A549 (cell line): ENCODE measurements around the gene C6. TPM values are rescaled to one million over a fixed set of nuclear protein-coding genes. Genes with fewer than 3 reads are reported as not detected.

Experiments
- ATAC-seq, 2 experiments: fragments of 200-7000 bp in 1 of 2; fragments of >200 bp in 1 of 2; cut with Nextera tagmentation in 1 of 2; cut with Tn5 transposase in 1 of 2; 3 replicates each; pipeline versions ENCODE4 v1.8.0 to v1.9.1; 2018 to 2020; ENCODE audit warnings: mild to moderate bottlenecking in 1 of 2, moderate library complexity in 1 of 2
- CTCF ChIA-PET: fragments of 300-600 bp; sonication (Branson Sonifier 250); formaldehyde crosslinking; extraction: SDS; loops from one replicate; lab custom pipeline; 2021; ENCODE audit warnings: antibody characterized with exemption, inconsistent platforms; lab: Yijun Ruan, JAX
- POLR2A ChIA-PET: fragments of 350-600 bp; formaldehyde crosslinking; extraction: SDS; loops from one replicate; lab custom pipeline; 2021; ENCODE audit warnings: antibody characterized with exemption, inconsistent platforms; lab: Yijun Ruan, JAX
- DNase-seq, 2 experiments: peaks; one replicate each; pipeline versions ENCODE4 v3.0.0 to v3.0.0-alpha.2; 2011 to 2016; ENCODE audit warnings: low read depth in 1 of 2, low spot score in 1 of 2
- FAIRE-seq: peaks from 2 replicates; lab custom pipeline; 2011; peaks lifted over from hg19 to GRCh38; lab: Jason Lieb, UNC
- H3K27ac ChIP-seq, 2 experiments: fragments of >200 bp; sonication (Bioruptor Twin); formaldehyde crosslinking; 3 replicates each; pipeline ENCODE4 v1.5.1; 2016 to 2017
- H3K4me1 ChIP-seq: fragments of >200 bp; sonication (Bioruptor Twin); formaldehyde crosslinking; 3 replicates; pipeline ENCODE4 v1.6.1; 2016
- H3K4me2 ChIP-seq: fragments of >200 bp; sonication (Bioruptor Twin); formaldehyde crosslinking; 3 replicates; pipeline ENCODE4 v1.6.1; 2016
- H3K4me3 ChIP-seq: fragments of >200 bp; sonication (Bioruptor Twin); formaldehyde crosslinking; 3 replicates; pipeline ENCODE4 v1.5.1; 2016
- H3K9me3 ChIP-seq: fragments of >200 bp; sonication (Bioruptor Twin); formaldehyde crosslinking; 3 replicates; pipeline ENCODE4 v1.6.1; 2016
- ATOH8 ChIP-seq: fragments of 250-450 bp; sonication (Bioruptor Pico); IDR thresholded peaks from 2 replicates; pipeline ENCODE4 v1.5.0; 2020; ENCODE audit warnings: low read depth, mild to moderate bottlenecking, moderate library complexity
- BCL3 ChIP-seq: fragments of >200 bp; sonication (Bioruptor Twin); formaldehyde crosslinking; IDR thresholded peaks from 3 replicates; pipeline ENCODE4 v1.6.1; 2016
- BHLHE40 ChIP-seq: IDR thresholded peaks from 2 replicates; pipeline ENCODE4 v1.6.1; 2012; ENCODE audit warnings: low read depth, low read length, inconsistent platforms
- CBX2 ChIP-seq: fragments of 200-600 bp; sonication (generic); IDR thresholded peaks from 2 replicates; pipeline ENCODE4 v1.6.1; 2016; ENCODE audit warnings: low read depth, mild to moderate bottlenecking, borderline replicate concordance
- CBX8 ChIP-seq: fragments of 200-600 bp; sonication (generic); IDR thresholded peaks from 2 replicates; pipeline ENCODE4 v1.6.1; 2016
- CEBPB ChIP-seq, 2 experiments: fragments of >200 bp in 1 of 2; sonication (Bioruptor Twin) in 1 of 2; formaldehyde crosslinking in 1 of 2; IDR thresholded peaks; 2 replicates each; pipeline ENCODE4 v1.6.1; 2012 to 2016
- CHD2 ChIP-seq: fragments of 150-350 bp; IDR thresholded peaks from 2 replicates; pipeline ENCODE4 v1.6.1; 2014; ENCODE audit warnings: low read length; ENCODE audit not compliant: partially characterized antibody
- CHD4 ChIP-seq: fragments of 200-600 bp; sonication (generic); IDR thresholded peaks from 2 replicates; pipeline ENCODE4 v1.6.1; 2016; ENCODE audit warnings: antibody characterized with exemption, mild to moderate bottlenecking, borderline replicate concordance
- E2F6 ChIP-seq: IDR thresholded peaks from 2 replicates; pipeline ENCODE4 v1.6.1; 2012; ENCODE audit warnings: low read depth, borderline replicate concordance
- ESRRA ChIP-seq: fragments of 150-350 bp; IDR thresholded peaks from 2 replicates; pipeline ENCODE4 v1.6.1; 2014; ENCODE audit warnings: mild to moderate bottlenecking, low read length, borderline replicate concordance
- FOXS1 ChIP-seq: fragments of 250-450 bp; sonication (Bioruptor Pico); IDR thresholded peaks from 2 replicates; pipeline ENCODE4 v1.5.0; 2020; ENCODE audit warnings: mild to moderate bottlenecking, moderate library complexity
- GATA3 ChIP-seq: IDR thresholded peaks from 2 replicates; pipeline ENCODE4 v1.6.1; 2012; ENCODE audit warnings: borderline replicate concordance
- HDAC2 ChIP-seq: fragments of 200-600 bp; sonication (generic); IDR thresholded peaks from 2 replicates; pipeline ENCODE4 v1.6.1; 2016
- HES2 ChIP-seq: fragments of >200 bp; sonication (Bioruptor Twin); formaldehyde crosslinking; IDR thresholded peaks from 2 replicates; pipeline ENCODE4 v1.6.1; 2016
- HEYL ChIP-seq: fragments of 250-450 bp; sonication (Bioruptor Pico); IDR thresholded peaks from 2 replicates; pipeline ENCODE4 v1.8.0; 2021; ENCODE audit warnings: mild to moderate bottlenecking, moderate library complexity
- HOXB5 ChIP-seq: fragments of 250-450 bp; sonication (Bioruptor Pico); IDR thresholded peaks from 2 replicates; pipeline ENCODE4 v1.5.0; 2020; ENCODE audit warnings: mild to moderate bottlenecking, moderate library complexity
- JUN ChIP-seq, 2 experiments: fragments of >200 bp; sonication (Bioruptor Twin); formaldehyde crosslinking; IDR thresholded peaks; 2 replicates in 1 of 2; 3 replicates in 1 of 2; pipeline ENCODE4 v1.6.1; 2016 to 2017
- JUNB ChIP-seq: fragments of >200 bp; sonication (Bioruptor Twin); formaldehyde crosslinking; IDR thresholded peaks from 2 replicates; pipeline ENCODE4 v1.6.1; 2016
- KDM5A ChIP-seq: fragments of 200-600 bp; sonication (generic); IDR thresholded peaks from 2 replicates; pipeline ENCODE4 v1.6.1; 2016; ENCODE audit warnings: antibody characterized with exemption, mild to moderate bottlenecking
- MAFK ChIP-seq: fragments of 450-650 bp; IDR thresholded peaks from 2 replicates; pipeline ENCODE4 v1.6.1; 2014; ENCODE audit not compliant: partially characterized antibody
- MAZ ChIP-seq: fragments of 150-350 bp; IDR thresholded peaks from 2 replicates; pipeline ENCODE4 v1.6.1; 2014; ENCODE audit warnings: antibody characterized with exemption, low read depth, low read length, borderline replicate concordance
- MYC ChIP-seq: IDR thresholded peaks from 2 replicates; pipeline ENCODE4 v1.6.1; 2012; ENCODE audit warnings: mild to moderate bottlenecking, inconsistent platforms, low read length, improper control_type of control experiment, borderline replicate concordance
- NFE2L2 ChIP-seq: fragments of 150-350 bp; conservative IDR thresholded peaks from 2 replicates; pipeline ENCODE4 v1.6.1; 2014; ENCODE audit warnings: low read length
- NPAS2 ChIP-seq: fragments of 250-450 bp; sonication (Bioruptor Pico); IDR thresholded peaks from 2 replicates; pipeline ENCODE4 v1.8.0; 2022; ENCODE audit warnings: mild to moderate bottlenecking, moderate library complexity, borderline replicate concordance
- NR3C1 ChIP-seq: fragments of >200 bp; sonication (Bioruptor Twin); formaldehyde crosslinking; IDR thresholded peaks from 3 replicates; pipeline ENCODE4 v1.6.1; 2017
- PHF8 ChIP-seq: fragments of 200-600 bp; sonication (generic); IDR thresholded peaks from 2 replicates; pipeline ENCODE4 v1.6.1; 2016; ENCODE audit warnings: low read depth, mild to moderate bottlenecking, antibody characterized with exemption, moderate library complexity, borderline replicate concordance
- RCOR1 ChIP-seq: fragments of 150-350 bp; IDR thresholded peaks from 2 replicates; pipeline ENCODE4 v1.6.1; 2014; ENCODE audit warnings: antibody characterized with exemption, low read length, low read depth
- RFX5 ChIP-seq: fragments of 450-650 bp; IDR thresholded peaks from 2 replicates; pipeline ENCODE4 v1.7.1; 2014; ENCODE audit warnings: antibody characterized with exemption, mild to moderate bottlenecking, moderate library complexity
- SMC3 ChIP-seq: fragments of >200 bp; sonication (Bioruptor Twin); formaldehyde crosslinking; IDR thresholded peaks from 3 replicates; pipeline ENCODE4 v1.6.1; 2018; ENCODE audit warnings: inconsistent platforms
- TP53 ChIP-seq: fragments of 250-450 bp; sonication (Bioruptor Pico); IDR thresholded peaks from 2 replicates; pipeline ENCODE4 v1.5.0; 2021; ENCODE audit warnings: mild to moderate bottlenecking, moderate library complexity
- ZC3H11A ChIP-seq: fragments of 450-650 bp; IDR thresholded peaks from 2 replicates; pipeline ENCODE4 v1.6.1; 2014; ENCODE audit warnings: antibody characterized with exemption, mild to moderate bottlenecking
- ZFP36 ChIP-seq: fragments of 450-650 bp; IDR thresholded peaks from 2 replicates; pipeline ENCODE4 v1.6.1; 2014; ENCODE audit warnings: borderline replicate concordance; ENCODE audit not compliant: partially characterized antibody
- WGBS: methylation state at CpG from one replicate; pipeline ENCODE4 v1.1.6; 2017; ENCODE audit errors: missing lambda C conversion rate; 5-methylcytosine and 5-hydroxymethylcytosine counted together
- polyA plus RNA-seq, 4 experiments: library from polyadenylated mRNA; depleted of rRNA in 3 of 4; stranded (reverse); fragments of >200 nt; fragmentation: RNase III in 1 of 4; extraction: RNeasy Plus Mini Kit Qiagen cat#74134 plus additional on column Dnase treatment in 1 of 4; gene quantifications; 2 replicates in 3 of 4; 3 replicates in 1 of 4; pipeline ENCODE4 v1.2.3, GENCODE V29; 2011 to 2017

The C6 gene
- polyA plus RNA-seq, 2 of the 4 experiments (the other 2 are of a cell fraction), result not detected

- TF ChIP-seq ESRRA, result no peak
- TF ChIP-seq RCOR1, result no peak
- no peak for TF ChIP-seq FOXS1
- WGBS, result 13% methylated on average over 2 of the region's 2 CpGs
- Histone ChIP-seq H3K4me2 (no peak overlapping the region), H3K4me3 (no peak overlapping the region), H3K4me1 (no peaks in the 10 kb centered on the region), H3K9me3 (no peaks in the 10 kb centered on the region), H3K27ac (no peak overlapping the region)
- POLR2A ChIA-PET, result no interaction called here
- CTCF ChIA-PET, result no interaction called here
- DNase-seq, result no peak
- ATAC-seq, result no peak
- no peak for FAIRE-seq
Measured at GRCh38 chr5:41200506-41200905, 12.8 kb downstream of the C6 start.

GRCh38 chr5:41199660-41200059, 13.7 kb downstream of the C6 start:
- H3K4me1 ChIP-seq, result no peaks in the 10 kb centered on the region
- ChIA-PET CTCF (no interaction called here), POLR2A (no interaction called here)
- no peaks in the 10 kb centered on the region for H3K9me3 ChIP-seq
- no peak overlapping the region for H3K4me3 ChIP-seq
- WGBS, result 54% methylated on average over 3 of the region's 3 CpGs
- TF ChIP-seq GATA3, result no peak
- TF ChIP-seq HES2, result no peak
- no peak for TF ChIP-seq ATOH8 (CRISPR knock-in tag)
- TF ChIP-seq HEYL (CRISPR knock-in tag), result no peak
- TF ChIP-seq HOXB5 (CRISPR knock-in tag), result no peak
- TF ChIP-seq ESRRA, result no peak
- no peak for TF ChIP-seq CBX2
- TF ChIP-seq BHLHE40, result no peak
- no peak for TF ChIP-seq MAZ
- no peak for TF ChIP-seq JUN (IDR thresholded peaks at IDR 0.05)
- TF ChIP-seq SMC3, result no peak
- no peak for TF ChIP-seq BCL3
- no peak for TF ChIP-seq CBX8
- TF ChIP-seq FOXS1, result no peak
- TF ChIP-seq KDM5A, result no peak
- TF ChIP-seq CEBPB (IDR thresholded peaks at IDR 0.05), result no peak
- TF ChIP-seq CHD2, result no peak
- TF ChIP-seq NR3C1, result no peak
- TF ChIP-seq PHF8, result no peak
- FAIRE-seq (no peak), ATAC-seq (no peak), DNase-seq (no peak)
- H3K4me2 ChIP-seq, result no peak overlapping the region
- no peak overlapping the region for H3K27ac ChIP-seq

- Histone ChIP-seq H3K4me3 (no peak overlapping the region), H3K4me1 (no peaks in the 10 kb centered on the region), H3K4me2 (no peak overlapping the region), H3K9me3 (no peaks in the 10 kb centered on the region), H3K27ac (no peak overlapping the region)
- 70% methylated on average over 2 of the region's 2 CpGs for WGBS
- TF ChIP-seq CEBPB (IDR thresholded peaks at IDR 0.05) (no peak), PHF8 (no peak), CBX2 (no peak), MAZ (no peak), HES2 (no peak), RFX5 (no peak), HEYL (CRISPR knock-in tag) (no peak), CHD4 (no peak), NPAS2 (CRISPR knock-in tag) (no peak), HDAC2 (no peak), NFE2L2 (no peak), ZFP36 (no peak), MAFK (no peak), KDM5A (no peak), ZC3H11A (no peak), JUNB (no peak), E2F6 (no peak), TP53 (CRISPR knock-in tag) (no peak), MYC (no peak)
- no peak for FAIRE-seq
- POLR2A ChIA-PET, result no interaction called here
- CTCF ChIA-PET, result no interaction called here
- no peak for DNase-seq
- ATAC-seq, result no peak
Measured at GRCh38 chr5:41196197-41196596, 17.1 kb downstream of the C6 start.
